GM23338 (cell line): Measurements from ENCODE around the gene GCK. TPM values are rescaled to one million over a fixed set of nuclear protein-coding genes. Genes with fewer than 3 reads are reported as not detected.

Experiments
- ATAC-seq: fragments of 200-7000 bp; cut with Tn5 transposase; 3 replicates; pipeline ENCODE4 v1.9.1; 2020
- DNase-seq: peaks from one replicate; pipeline ENCODE4 v3.0.0-alpha.2; 2015; ENCODE audit warnings: low spot score
- H2AFZ ChIP-seq: fragments of 200-600 bp; sonication (generic); 2 replicates; pipeline ENCODE4 v1.8.0; 2016; ENCODE audit warnings: antibody characterized with exemption, mild to moderate bottlenecking, moderate library complexity
- H3F3A ChIP-seq: fragments of 200-600 bp; sonication (generic); replicated peaks from 2 replicates; pipeline ENCODE4 v1.8.0; 2017; ENCODE audit warnings: antibody characterized with exemption, mixed run types, low read depth
- H3K27ac ChIP-seq: fragments of 200-600 bp; sonication (generic); 2 replicates; pipeline ENCODE4 v1.6.1; 2016; ENCODE audit warnings: low read depth
- H3K27me3 ChIP-seq: fragments of 200-600 bp; sonication (generic); 2 replicates; pipeline ENCODE4 v1.8.0; 2016; ENCODE audit warnings: mild to moderate bottlenecking, mixed run types, moderate library complexity; ENCODE audit not compliant: insufficient read depth
- H3K36me3 ChIP-seq: fragments of 200-600 bp; sonication (generic); 2 replicates; pipeline ENCODE4 v1.8.0; 2016; ENCODE audit warnings: mild to moderate bottlenecking; ENCODE audit not compliant: insufficient read depth
- H3K4me1 ChIP-seq: fragments of 200-600 bp; sonication (generic); 2 replicates; pipeline ENCODE4 v1.8.0; 2016; ENCODE audit warnings: mild to moderate bottlenecking, moderate library complexity; ENCODE audit not compliant: insufficient read depth
- H3K4me2 ChIP-seq: fragments of 200-600 bp; sonication (generic); 2 replicates; pipeline ENCODE4 v1.7.1; 2017; ENCODE audit warnings: mixed run types
- H3K4me3 ChIP-seq: fragments of 200-600 bp; sonication (generic); 2 replicates; pipeline ENCODE4 v1.6.1; 2016; ENCODE audit warnings: mixed run types
- H3K79me2 ChIP-seq: fragments of 200-600 bp; sonication (generic); replicated peaks from 2 replicates; pipeline ENCODE4 v1.8.0; 2017; ENCODE audit warnings: mild to moderate bottlenecking; ENCODE audit not compliant: insufficient read depth
- H3K9me2 ChIP-seq: fragments of 200-600 bp; sonication (generic); 2 replicates; pipeline ENCODE4 v1.8.0; 2017; ENCODE audit not compliant: insufficient read depth
- H4K20me1 ChIP-seq: fragments of 200-600 bp; sonication (generic); replicated peaks from 2 replicates; pipeline ENCODE4 v1.8.0; 2017; ENCODE audit warnings: mild to moderate bottlenecking; ENCODE audit not compliant: insufficient read depth
- H3K27ac Mint-ChIP-seq: 2 replicates; pipeline ENCODE4 v1.8.0; 2020; ENCODE audit warnings: inconsistent platforms, mild to moderate bottlenecking, moderate library complexity, mixed read lengths
- H3K27me3 Mint-ChIP-seq: 3 replicates; pipeline ENCODE4 v1.8.0; 2022; ENCODE audit warnings: low read depth, mild to moderate bottlenecking, moderate library complexity, mixed read lengths, inconsistent platforms; ENCODE audit not compliant: insufficient read depth, poor library complexity
- H3K36me3 Mint-ChIP-seq: 3 replicates; pipeline ENCODE4 v1.8.0; 2021; ENCODE audit warnings: low read depth, mild to moderate bottlenecking, inconsistent platforms, moderate library complexity, mixed read lengths
- H3K4me1 Mint-ChIP-seq: 3 replicates; pipeline ENCODE4 v1.8.0; 2020; ENCODE audit warnings: mild to moderate bottlenecking, inconsistent platforms, mixed read lengths
- H3K4me3 Mint-ChIP-seq: 3 replicates; pipeline ENCODE4 v1.8.0; 2021; ENCODE audit warnings: moderate library complexity, mild to moderate bottlenecking, inconsistent platforms, mixed read lengths
- H3K9me3 Mint-ChIP-seq: 3 replicates; pipeline ENCODE4 v1.8.0; 2020; ENCODE audit warnings: moderate library complexity, mild to moderate bottlenecking, inconsistent platforms, mixed read lengths
- CREB1 ChIP-seq: fragments of 250-450 bp; sonication (Bioruptor Pico); IDR thresholded peaks from 2 replicates; pipeline ENCODE4 v1.5.0; 2020; ENCODE audit warnings: low read depth, mild to moderate bottlenecking, moderate library complexity
- CTCF ChIP-seq, 2 experiments: fragments of 200-600 bp in 1 of 2; sonication (generic) in 1 of 2; conservative IDR thresholded peaks; 2 replicates each; pipeline versions ENCODE4 v1.5.1 to v1.6.1; 2016 to 2017; ENCODE audit warnings: antibody characterized with exemption in 2 of 2, low read depth in 2 of 2, mild to moderate bottlenecking in 2 of 2, moderate library complexity in 1 of 2
- ETS1 ChIP-seq: IDR thresholded peaks from 2 replicates; pipeline ENCODE4 v1.6.1; 2016; ENCODE audit warnings: antibody characterized with exemption
- EZH2 ChIP-seq: fragments of 200-600 bp; sonication (generic); IDR thresholded peaks from one replicate; pipeline ENCODE4 v1.8.0; 2017; ENCODE audit warnings: antibody characterized with exemption, mild to moderate bottlenecking, low read depth; ENCODE audit not compliant: unreplicated experiment
- EZH2phosphoT487 ChIP-seq: fragments of 200-600 bp; sonication (generic); IDR thresholded peaks from one replicate; pipeline ENCODE4 v1.8.1; 2018; ENCODE audit warnings: antibody characterized with exemption; ENCODE audit not compliant: unreplicated experiment
- POLR2AphosphoS5 ChIP-seq: IDR thresholded peaks from 2 replicates; pipeline ENCODE4 v1.6.1; 2016; ENCODE audit warnings: antibody characterized with exemption, low read depth
- REST ChIP-seq: IDR thresholded peaks from one replicate; pipeline ENCODE4 v1.6.1; 2018; ENCODE audit warnings: antibody characterized with exemption; ENCODE audit not compliant: unreplicated experiment
- STAT1 ChIP-seq: IDR thresholded peaks from one replicate; pipeline ENCODE4 v1.6.1; 2016; ENCODE audit warnings: antibody characterized with exemption; ENCODE audit not compliant: unreplicated experiment
- ZNF114 ChIP-seq: fragments of 250-450 bp; sonication (Bioruptor Pico); IDR thresholded peaks from 2 replicates; pipeline ENCODE4 v1.5.0; 2020; ENCODE audit warnings: mild to moderate bottlenecking, moderate library complexity
- polyA plus RNA-seq: library from polyadenylated mRNA; unstranded; fragments of >200 nt; fragmentation: Nextera tagmentation; extraction: Ambion mirVana; gene quantifications from 2 replicates; pipeline ENCODE4 v1.2.1, GENCODE V29; 2016
- total RNA-seq: library from RNA; depleted of rRNA; stranded (reverse); fragments of >200 nt; shearing (Covaris generic); gene quantifications from 2 replicates; pipeline ENCODE4 v1.2.3, GENCODE V29; 2014

Gene GCK
- total and polyA plus RNA-seq, 2 experiments from 2014 or later: 6.1 to 7.3 TPM

GRCh38 chr7:44183386-44183785 lies 5.9 kb downstream of the GCK start:
- no peak overlapping the region for H3K4me2 ChIP-seq
- no peak overlapping the region for H3K4me3 ChIP-seq
- no peaks in the 10 kb centered on the region; the same call in 2 of the 3 replicates for H3K36me3 Mint-ChIP-seq
- peaks cover 10% of the 10 kb centered on the region for H3K27me3 Mint-ChIP-seq
- no peak overlapping the region for H3K27ac ChIP-seq
- H3K27me3 ChIP-seq: no peaks in the 10 kb centered on the region
- H3F3A ChIP-seq: no peaks in the 10 kb centered on the region
- H3K4me1 Mint-ChIP-seq: peaks cover 15% of the 10 kb centered on the region; the same call in 2 of the 3 replicates
- no peak for TF ChIP-seq CTCF (conservative IDR thresholded peaks at IDR 0.05; ENCODE audit: low read depth in 2 of 2)
- no peak for TF ChIP-seq CREB1
- TF ChIP-seq ZNF114: no peak
- no peak for TF ChIP-seq STAT1
- TF ChIP-seq POLR2AphosphoS5: no peak
- TF ChIP-seq EZH2phosphoT487: no peak
- TF ChIP-seq EZH2: no peak
- TF ChIP-seq ETS1: no peak
- no peak for TF ChIP-seq REST
- H3K36me3 ChIP-seq: no peaks in the 10 kb centered on the region
- H3K4me3 Mint-ChIP-seq: no peak overlapping the region
- peaks cover 13% of the 10 kb centered on the region for H3K9me3 Mint-ChIP-seq
- DNase-seq (no peak), ATAC-seq (no peak)
- no peak overlapping the region for H3K27ac Mint-ChIP-seq
- 0 out of 2 replicates have a peak, but pooled peaks cover 12% of the 10 kb centered on the region for H3K9me2 ChIP-seq
- no peaks in the 10 kb centered on the region for H3K79me2 ChIP-seq
- no peaks in the 10 kb centered on the region for H3K4me1 ChIP-seq
- no peak overlapping the region for H2AFZ ChIP-seq
- no peaks in the 10 kb centered on the region for H4K20me1 ChIP-seq

- H3K36me3 Mint-ChIP-seq: no peaks in the 10 kb centered on the region; the same call in 2 of the 3 replicates
- Histone ChIP-seq H3F3A (no peaks in the 10 kb centered on the region), H3K4me3 (no peak overlapping the region), H3K36me3 (no peaks in the 10 kb centered on the region), H3K4me2 (no peak overlapping the region), H3K9me2 (0 out of 2 replicates have a peak, but pooled peaks cover 12% of the 10 kb centered on the region), H3K79me2 (no peaks in the 10 kb centered on the region), H3K27me3 (no peaks in the 10 kb centered on the region), H3K4me1 (no peaks in the 10 kb centered on the region), H2AFZ (no peak overlapping the region), H4K20me1 (no peaks in the 10 kb centered on the region), H3K27ac (no peak overlapping the region)
- no peak overlapping the region for H3K4me3 Mint-ChIP-seq
- peaks cover 9% of the 10 kb centered on the region for H3K27me3 Mint-ChIP-seq
- H3K9me3 Mint-ChIP-seq: peaks cover 13% of the 10 kb centered on the region
- no peak for DNase-seq
- H3K27ac Mint-ChIP-seq: no peak overlapping the region
- no peak for ATAC-seq
- peaks cover 11% of the 10 kb centered on the region; the same call in 2 of the 3 replicates for H3K4me1 Mint-ChIP-seq
- TF ChIP-seq POLR2AphosphoS5: no peak
Measured at GRCh38 chr7:44182827-44183226, 6.4 kb downstream of the GCK start.
